ENCODE results near the gene OPRL1.

- TF ChIP-seq POLR2A (IDR thresholded peaks at IDR 0.05) = no peak
- TF ChIP-seq CTCF (IDR thresholded peaks at IDR 0.05) = no peak
These were observed 64.4 kb downstream of the OPRL1 start for GRCh38 chr20:64144144-64144912.

Measured in lower leg skin (tissue), 3 donors.